Panc1 (cell line): Measurements from ENCODE around the gene NPAS4.

ENCODE experiments used
- CTCF ChIP-seq: fragments of 450-650 bp; IDR thresholded peaks from 2 replicates; pipeline ENCODE4 v1.5.1; 2017; ENCODE audit warnings: mild to moderate bottlenecking
- POLR2AphosphoS5 ChIP-seq: IDR thresholded peaks from 2 replicates; pipeline ENCODE4 v1.6.1; 2012; ENCODE audit warnings: mild to moderate bottlenecking, low read depth, low read length, moderate library complexity
- REST ChIP-seq, 2 experiments: IDR thresholded peaks; 2 replicates each; pipeline ENCODE4 v1.6.1; 2011 to 2012; ENCODE audit warnings: low read depth in 2 of 2, control low read depth in 1 of 2, low read length in 1 of 2, mild to moderate bottlenecking in 1 of 2, moderate library complexity in 1 of 2; ENCODE audit not compliant: insufficient read depth in 1 of 2
- SIN3A ChIP-seq: IDR thresholded peaks from 2 replicates; pipeline ENCODE4 v1.6.1; 2012; ENCODE audit warnings: low read depth, mild to moderate bottlenecking, low read length, moderate library complexity, borderline replicate concordance; ENCODE audit not compliant: insufficient read depth
- TCF7L2 ChIP-seq: IDR thresholded peaks from 2 replicates; pipeline ENCODE4 v1.6.1; 2011; ENCODE audit warnings: mild to moderate bottlenecking, low read depth, low read length, inconsistent platforms

GRCh38 chr11:66462911-66463310, 42.1 kb downstream of the NPAS4 start:
- no peak for TF ChIP-seq CTCF
- no peak for TF ChIP-seq REST (IDR thresholded peaks at IDR 0.05; ENCODE audit: insufficient read depth in 1 of 2, low read depth in 2 of 2, low read length in 1 of 2)
- TF ChIP-seq POLR2AphosphoS5: no peak
- no peak for TF ChIP-seq TCF7L2
- no peak for TF ChIP-seq SIN3A
